Measurements from ENCODE around the gene HSD11B2. TPM values are rescaled to one million over a fixed set of nuclear protein-coding genes. Genes with fewer than 3 reads are reported as not detected.

HSD11B2 gene
- total RNA-seq, 1 experiment from 2014 or later: 33.5 TPM

DNA sequence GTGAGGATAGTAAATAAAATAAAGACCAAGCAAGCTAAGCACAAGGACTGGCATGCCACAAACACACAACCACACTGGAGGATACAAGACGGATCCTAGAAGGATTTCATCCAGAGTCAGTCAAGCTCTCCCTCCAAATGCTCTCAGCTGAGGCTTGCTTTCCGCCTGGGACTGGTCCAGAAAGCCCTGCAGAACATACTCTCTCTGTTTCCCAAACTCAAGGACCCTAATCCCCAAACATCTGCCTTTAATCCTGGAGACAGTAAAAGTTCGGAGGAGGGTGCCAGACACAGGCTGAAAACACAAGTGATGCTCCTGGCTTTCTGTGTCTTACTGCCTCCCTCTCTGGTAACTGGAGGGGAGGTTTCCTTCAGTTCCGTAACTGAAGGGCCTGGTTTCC lies 5.3 kb upstream of the HSD11B2 start:
- no peak overlapping the region for H3T11ph ChIP-seq (ENCODE audit: low read length)
- no peak overlapping the region for H3K14ac ChIP-seq (ENCODE audit: insufficient read depth, low read length)
- no peak overlapping the region for H3K18ac ChIP-seq (ENCODE audit: insufficient read length, low read depth, low read length)
- no peaks in the 10 kb centered on the region; the same call in 1 of the 2 replicates for H3K27me3 ChIP-seq (ENCODE audit: insufficient read depth, low read length)
- H3K4ac ChIP-seq (ENCODE audit: low read depth, low read length): no peak overlapping the region
- DNase-seq: no peak
- H2BK20ac ChIP-seq (ENCODE audit: low read depth, low read length, poor library complexity, severe bottlenecking): no peak overlapping the region
- no peak overlapping the region for H3K23ac ChIP-seq (ENCODE audit: insufficient read length, low read depth, low read length)
- H3K79me2 ChIP-seq (ENCODE audit: insufficient read depth, low read length): no peaks in the 10 kb centered on the region; the same call in 1 of the 2 replicates
- peaks cover 5% of the 10 kb centered on the region for H3K23me2 ChIP-seq (ENCODE audit: insufficient read length, low read depth, low read length, poor library complexity, severe bottlenecking)
- no peak overlapping the region for H3K9ac ChIP-seq (ENCODE audit: extremely low read depth, insufficient read length, low read length)
- H3K4me3 Mint-ChIP-seq: peak overlapping the region in 1 of 2 experiments; percentile 67; a peak in 1 of 5 replicates
- H2BK5ac ChIP-seq (ENCODE audit: insufficient read length, low read length): no peak overlapping the region
- WGBS (ENCODE audit: extremely low coverage, insufficient read length, low lambda C conversion rate): no CpG with 5 or more reads among the region's 4 CpGs
- no peaks in the 10 kb centered on the region; a peak in 1 of 7 replicates for H3K36me3 Mint-ChIP-seq (ENCODE audit: insufficient read depth in 1 of 3, low read depth in 3 of 3)
- no peak overlapping the region for H4K5ac ChIP-seq (ENCODE audit: insufficient read length, low read depth, low read length)
- no peaks in the 10 kb centered on the region for H3K79me1 ChIP-seq (ENCODE audit: insufficient read depth, low read depth, low read length, poor library complexity, severe bottlenecking)
- H3K4me1 ChIP-seq (ENCODE audit: insufficient read depth, low read length): peaks cover 32% of the 10 kb centered on the region
- H3K27ac ChIP-seq (ENCODE audit: insufficient read length, low read depth, low read length): peak overlapping the region; percentile 89
- TF ChIP-seq, protein P1, sequence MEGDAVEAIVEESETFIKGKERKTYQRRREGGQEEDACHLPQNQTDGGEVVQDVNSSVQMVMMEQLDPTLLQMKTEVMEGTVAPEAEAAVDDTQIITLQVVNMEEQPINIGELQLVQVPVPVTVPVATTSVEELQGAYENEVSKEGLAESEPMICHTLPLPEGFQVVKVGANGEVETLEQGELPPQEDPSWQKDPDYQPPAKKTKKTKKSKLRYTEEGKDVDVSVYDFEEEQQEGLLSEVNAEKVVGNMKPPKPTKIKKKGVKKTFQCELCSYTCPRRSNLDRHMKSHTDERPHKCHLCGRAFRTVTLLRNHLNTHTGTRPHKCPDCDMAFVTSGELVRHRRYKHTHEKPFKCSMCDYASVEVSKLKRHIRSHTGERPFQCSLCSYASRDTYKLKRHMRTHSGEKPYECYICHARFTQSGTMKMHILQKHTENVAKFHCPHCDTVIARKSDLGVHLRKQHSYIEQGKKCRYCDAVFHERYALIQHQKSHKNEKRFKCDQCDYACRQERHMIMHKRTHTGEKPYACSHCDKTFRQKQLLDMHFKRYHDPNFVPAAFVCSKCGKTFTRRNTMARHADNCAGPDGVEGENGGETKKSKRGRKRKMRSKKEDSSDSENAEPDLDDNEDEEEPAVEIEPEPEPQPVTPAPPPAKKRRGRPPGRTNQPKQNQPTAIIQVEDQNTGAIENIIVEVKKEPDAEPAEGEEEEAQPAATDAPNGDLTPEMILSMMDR (conservative IDR thresholded peaks at IDR 0.05): no peak
- H2AFZ ChIP-seq (ENCODE audit: low read length): no peak overlapping the region
- H3K9me3 Mint-ChIP-seq: no peaks in the 10 kb centered on the region
- H2BK15ac ChIP-seq (ENCODE audit: low read depth, low read length): no peak overlapping the region
- no peak overlapping the region for H4K91ac ChIP-seq (ENCODE audit: insufficient read length, low read depth, low read length)
- no peak overlapping the region for H2BK12ac ChIP-seq (ENCODE audit: insufficient read length, low read depth, low read length)
- peak overlapping the region; percentile 22 for H3K4me2 ChIP-seq (ENCODE audit: insufficient read depth, insufficient read length, low read length)
- H3K56ac ChIP-seq (ENCODE audit: insufficient read length, low read depth, low read length): no peak overlapping the region
- peaks cover 74 to 75% of the 10 kb centered on the region in 2 experiments for H3K4me1 Mint-ChIP-seq
- peak overlapping the region; percentile 36 to 81 (median 55); a peak in 4 of 7 replicates for H3K27ac Mint-ChIP-seq
- no peak overlapping the region for H4K8ac ChIP-seq (replicated peaks; ENCODE audit: insufficient read length, low read depth, low read length)
- H4K20me1 ChIP-seq (ENCODE audit: control insufficient read depth, insufficient read depth, insufficient read length): no peaks in the 10 kb centered on the region
- no peak overlapping the region for H2BK120ac ChIP-seq (ENCODE audit: low read depth, low read length, poor library complexity, severe bottlenecking)
- H3K27me3 Mint-ChIP-seq (ENCODE audit: low read depth): peaks cover 16% of the 10 kb centered on the region
- H3K9me3 ChIP-seq (ENCODE audit: control insufficient read depth, low read depth, low read length): no peaks in the 10 kb centered on the region
- H2AK5ac ChIP-seq (ENCODE audit: insufficient read length, low read length): no peak overlapping the region

All from H9 (cell line).